Measurements from ENCODE around the gene NNMT. TPM values are rescaled to one million over a fixed set of nuclear protein-coding genes. Genes with fewer than 3 reads are reported as not detected.

Gene NNMT
- total RNA-seq, 6 donors from 2014 or later, result 93.4 to 383 (median 208) TPM

- Histone ChIP-seq H3K9me3 (no peaks in the 10 kb centered on the region), H3K4me3 (peak overlapping the region in 3 of 4 donors; percentile 32 to 43 (median 43)), H3K27me3 (no peaks in the 10 kb centered on the region), H3K27ac (peak overlapping the region; percentile 79 to 89 (median 85)), H3K4me1 (peaks cover 26 to 41% (median 28%) of the 10 kb centered on the region in 4 donors), H3K36me3 (peaks cover 0 to 12% (median 6%) of the 10 kb centered on the region in 4 donors)
- no peak for TF ChIP-seq EP300 (IDR thresholded peaks at IDR 0.05)
- no peak for TF ChIP-seq POLR2AphosphoS5 (IDR thresholded peaks at IDR 0.05)
- peak in 2 of 4 donors; percentile 12 to 22 for TF ChIP-seq POLR2A (IDR thresholded peaks at IDR 0.05)
- no peak for TF ChIP-seq CTCF (IDR thresholded peaks at IDR 0.05)
- 65 to 74% methylated on average over 7 of the region's 7 CpGs for WGBS, 2 donors
- ATAC-seq (ENCODE audit: low FRiP score in 2 of 2) (peak in 1 of 2 donors; percentile 7), DNase-seq (no peak)
Observed at GRCh38 chr11:114296605-114297372, 590 bp downstream of the NNMT start.

GRCh38 chr11:114297806-114298709 lies 1.9 kb downstream of the NNMT start:
- Histone ChIP-seq H3K36me3 (peaks cover 0 to 12% (median 6%) of the 10 kb centered on the region in 4 donors), H3K27ac (peak overlapping the region; percentile 79 to 89 (median 85)), H3K4me1 (peaks cover 19 to 28% (median 20%) of the 10 kb centered on the region in 4 donors), H3K4me3 (peak overlapping the region in 3 of 4 donors; percentile 32 to 43 (median 43)), H3K27me3 (no peaks in the 10 kb centered on the region), H3K9me3 (no peaks in the 10 kb centered on the region)
- WGBS, 2 donors, result 83% methylated on average over 8 of the region's 8 CpGs
- no peak for TF ChIP-seq POLR2AphosphoS5 (IDR thresholded peaks at IDR 0.05)
- ATAC-seq (ENCODE audit: low FRiP score in 2 of 2) (no peak), DNase-seq (no peak)

GRCh38 chr11:114298710-114299109 lies 2.5 kb downstream of the NNMT start:
- H3K27me3 ChIP-seq, result no peaks in the 10 kb centered on the region
- H3K4me1 ChIP-seq, result peaks cover 17 to 26% (median 21%) of the 10 kb centered on the region in 4 donors
- no peak for ATAC-seq (ENCODE audit: low FRiP score in 2 of 2)
- no peaks in the 10 kb centered on the region for H3K9me3 ChIP-seq
- H3K4me3 ChIP-seq, result peak overlapping the region in 3 of 4 donors; percentile 32 to 43 (median 43)
- H3K27ac ChIP-seq, result peak overlapping the region; percentile 79 to 89 (median 85)
- TF ChIP-seq POLR2AphosphoS5 (IDR thresholded peaks at IDR 0.05) (no peak), CTCF (IDR thresholded peaks at IDR 0.05) (no peak), POLR2A (IDR thresholded peaks at IDR 0.05) (no peak), EP300 (IDR thresholded peaks at IDR 0.05) (no peak)
- WGBS, 2 donors, result 70 to 92% methylated on average over 2 of the region's 2 CpGs
- DNase-seq, result no peak
- peaks cover 0 to 12% (median 6%) of the 10 kb centered on the region in 4 donors for H3K36me3 ChIP-seq

GRCh38 chr11:114301088-114301487 lies 4.9 kb downstream of the NNMT start:
- H3K27ac ChIP-seq, result no peak overlapping the region
- H3K4me1 ChIP-seq, result peaks cover 3 to 17% (median 6%) of the 10 kb centered on the region in 4 donors
- WGBS, 2 donors, result 84 to 87% methylated on average over 4 of the region's 4 CpGs
- H3K27me3 ChIP-seq, result no peaks in the 10 kb centered on the region
- H3K9me3 ChIP-seq, result no peaks in the 10 kb centered on the region
- no peak for DNase-seq
- peak overlapping the region in 2 of 4 donors; percentile 43 for H3K4me3 ChIP-seq
- ATAC-seq (ENCODE audit: low FRiP score in 2 of 2), result no peak
- H3K36me3 ChIP-seq, result peaks cover 0 to 15% (median 6%) of the 10 kb centered on the region in 4 donors
- TF ChIP-seq EP300 (IDR thresholded peaks at IDR 0.05), result no peak
- TF ChIP-seq POLR2AphosphoS5 (IDR thresholded peaks at IDR 0.05), result no peak
- no peak for TF ChIP-seq POLR2A (IDR thresholded peaks at IDR 0.05)

- Histone ChIP-seq H3K27ac (no peak overlapping the region), H3K4me1 (peaks cover 4 to 20% (median 5%) of the 10 kb centered on the region in 4 donors), H3K27me3 (no peaks in the 10 kb centered on the region), H3K4me3 (peak overlapping the region in 1 of 4 donors; percentile 0), H3K9me3 (no peaks in the 10 kb centered on the region), H3K36me3 (peaks cover 0 to 15% (median 6%) of the 10 kb centered on the region in 4 donors)
- DNase-seq (no peak), ATAC-seq (ENCODE audit: low FRiP score in 2 of 2) (no peak)
- no peak for TF ChIP-seq POLR2AphosphoS5 (IDR thresholded peaks at IDR 0.05)
Observed at GRCh38 chr11:114301927-114302326, 5.7 kb downstream of the NNMT start.

GRCh38 chr11:114302663-114303062 lies 6.5 kb downstream of the NNMT start:
- no peak for DNase-seq
- Histone ChIP-seq H3K4me3 (no peak overlapping the region), H3K27ac (no peak overlapping the region), H3K27me3 (no peaks in the 10 kb centered on the region), H3K36me3 (peaks cover 0 to 15% (median 6%) of the 10 kb centered on the region in 4 donors), H3K4me1 (peaks cover 9 to 28% (median 12%) of the 10 kb centered on the region in 4 donors), H3K9me3 (no peaks in the 10 kb centered on the region)
- WGBS, 2 donors, result 50 to 63% methylated on average over 1 of the region's 1 CpG
- ATAC-seq (ENCODE audit: low FRiP score in 2 of 2), result no peak
- TF ChIP-seq EP300 (IDR thresholded peaks at IDR 0.05) (no peak), POLR2AphosphoS5 (IDR thresholded peaks at IDR 0.05) (no peak), POLR2A (IDR thresholded peaks at IDR 0.05) (no peak), CTCF (IDR thresholded peaks at IDR 0.05) (no peak)
